ENCODE results near the gene ZNF775.

The ZNF775 gene

GRCh38 chr7:150428671-150429451, 49.7 kb downstream of the ZNF775 start:
- TF ChIP-seq CTCF (IDR thresholded peaks at IDR 0.05; ENCODE audit: extremely low read depth, insufficient read depth, missing control alignments): no peak
- in situ Hi-C loops (cut with MboI; ENCODE audit: low pct_unique_long_range_greater_than_20kb, low sequenced_read_pairs, unreplicated experiment): no loop called here
- no peak for DNase-seq (ENCODE audit: low spot score)

- no peak for TF ChIP-seq CTCF (IDR thresholded peaks at IDR 0.05; ENCODE audit: extremely low read depth, insufficient read depth, missing control alignments)
- in situ Hi-C loops (cut with MboI; ENCODE audit: low pct_unique_long_range_greater_than_20kb, low sequenced_read_pairs, unreplicated experiment): no loop called here
- no peak for DNase-seq (ENCODE audit: low spot score)
Measured at GRCh38 chr7:150429699-150430098, 50.6 kb downstream of the ZNF775 start.

- no peak for DNase-seq (ENCODE audit: low spot score)
- no peak for TF ChIP-seq CTCF (IDR thresholded peaks at IDR 0.05; ENCODE audit: extremely low read depth, insufficient read depth, missing control alignments)
- in situ Hi-C loops (cut with MboI; ENCODE audit: low pct_unique_long_range_greater_than_20kb, low sequenced_read_pairs, unreplicated experiment): no loop called here
Measured at GRCh38 chr7:150430465-150431085, 51.4 kb downstream of the ZNF775 start.

- no peak for TF ChIP-seq CTCF (IDR thresholded peaks at IDR 0.05; ENCODE audit: extremely low read depth, insufficient read depth, missing control alignments)
- in situ Hi-C loops (cut with MboI; ENCODE audit: low pct_unique_long_range_greater_than_20kb, low sequenced_read_pairs, unreplicated experiment): no loop called here
- DNase-seq (ENCODE audit: low spot score): no peak
Measured at GRCh38 chr7:150431839-150432658, 52.9 kb downstream of the ZNF775 start.

GRCh38 chr7:150432915-150433892, 54.1 kb downstream of the ZNF775 start:
- in situ Hi-C loops (cut with MboI; ENCODE audit: low pct_unique_long_range_greater_than_20kb, low sequenced_read_pairs, unreplicated experiment): no loop called here
- no peak for DNase-seq (ENCODE audit: low spot score)
- no peak for TF ChIP-seq CTCF (IDR thresholded peaks at IDR 0.05; ENCODE audit: extremely low read depth, insufficient read depth, missing control alignments)

All from GM13977 (cell line).